Thymus (tissue), 11 donors: ENCODE data around the gene MAPK11. TPM values are rescaled to one million over a fixed set of nuclear protein-coding genes. Genes with fewer than 3 reads are reported as not detected.
A peak's percentile ranks its signal among the peaks of the same experiment; 100 is the strongest.

Experiments used
- DNase-seq, 9 donors: peaks; one replicate each; pipeline ENCODE4 v3.0.0-alpha.2; 2013; ENCODE audit warnings: low spot score in 9 of 9, low read depth in 6 of 9, missing footprints in 1 of 9
- H3K27ac ChIP-seq, 2 donors: one replicate each; pipeline ENCODE4 v1.5.1; 2013; ENCODE audit warnings: control low read depth in 1 of 2, low read depth in 1 of 2, low read length in 1 of 2, mild to moderate bottlenecking in 1 of 2, moderate library complexity in 1 of 2
- H3K27me3 ChIP-seq, 2 donors: one replicate each; pipeline ENCODE4 v1.5.1; 2013; ENCODE audit warnings: low read length in 1 of 2; ENCODE audit not compliant: control insufficient read depth in 2 of 2, insufficient read depth in 1 of 2
- H3K36me3 ChIP-seq, 2 donors: one replicate each; pipeline ENCODE4 v1.5.1; 2013; ENCODE audit warnings: low read length in 1 of 2, mild to moderate bottlenecking in 1 of 2, moderate library complexity in 1 of 2; ENCODE audit not compliant: control insufficient read depth in 2 of 2, insufficient read depth in 2 of 2
- H3K4me1 ChIP-seq, 2 donors: one replicate each; pipeline ENCODE4 v1.5.1; 2013; ENCODE audit warnings: low read length in 2 of 2; ENCODE audit not compliant: control insufficient read depth in 2 of 2, insufficient read depth in 2 of 2
- H3K4me3 ChIP-seq, 2 donors: one replicate each; pipeline ENCODE4 v1.5.1; 2013; ENCODE audit warnings: low read length in 2 of 2, control low read depth in 1 of 2, mild to moderate bottlenecking in 1 of 2
- H3K9me3 ChIP-seq, 2 donors: one replicate each; pipeline ENCODE4 v1.5.1; 2013; ENCODE audit warnings: low read length in 1 of 2, mild to moderate bottlenecking in 1 of 2; ENCODE audit not compliant: control insufficient read depth in 2 of 2, insufficient read depth in 1 of 2
- WGBS: extraction: QIAGEN DNeasy Blood & Tissue Kit; methylation state at CpG from one replicate; pipeline ENCODE4 v1.1.7; 2013; 5-methylcytosine and 5-hydroxymethylcytosine counted together
- polyA plus RNA-seq: library from polyadenylated mRNA; stranded (reverse); fragments of 200-250 nt; gene quantifications from one replicate; pipeline ENCODE4 v1.2.3, GENCODE V29; 2013
- total RNA-seq: library from RNA; stranded (reverse); fragments of 120-200 nt; gene quantifications from one replicate; pipeline ENCODE4 v1.2.4, GENCODE V29; 2013
- donor health status: healthy.

MAPK11 gene
- total and polyA plus RNA-seq, 2 donors = 3.7 to 17.7 TPM

GRCh38 chr22:50282361-50283155, 12.4 kb upstream of the MAPK11 start:
- DNase-seq = no peak
- H3K4me1 ChIP-seq = no peaks in the 10 kb centered on the region
- no peak overlapping the region for H3K27ac ChIP-seq
- H3K9me3 ChIP-seq = no peaks in the 10 kb centered on the region
- WGBS = 90% methylated on average over 45 of the region's 45 CpGs
- no peak overlapping the region for H3K4me3 ChIP-seq
- H3K36me3 ChIP-seq = no peaks in the 10 kb centered on the region
- no peaks in the 10 kb centered on the region for H3K27me3 ChIP-seq

DNA sequence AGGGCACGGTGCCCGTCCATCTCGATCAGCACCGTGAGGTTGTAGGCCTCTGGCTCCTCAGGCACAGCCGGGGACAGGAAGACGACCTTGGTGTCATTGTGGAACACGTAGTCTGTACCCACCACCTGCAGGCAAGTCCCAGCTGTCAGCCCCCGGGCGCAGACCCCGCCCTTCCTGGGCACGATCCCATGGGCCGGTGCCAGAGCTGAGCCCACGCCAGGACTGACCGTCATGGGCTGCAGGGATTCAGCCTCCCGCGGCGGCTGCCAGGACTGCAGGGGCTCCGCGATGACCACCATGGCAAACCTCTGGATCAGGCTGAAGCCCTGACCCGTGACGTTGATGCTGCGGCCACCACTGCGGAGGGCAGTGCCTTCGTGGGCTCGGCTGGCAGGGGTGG, 11.8 kb upstream of the MAPK11 start:
- 94% methylated on average over 25 of the region's 25 CpGs for WGBS
- no peak overlapping the region for H3K4me3 ChIP-seq
- H3K9me3 ChIP-seq = no peaks in the 10 kb centered on the region
- H3K27ac ChIP-seq = peak overlapping the region in 1 of 2 donors; percentile 9
- no peaks in the 10 kb centered on the region for H3K36me3 ChIP-seq
- no peaks in the 10 kb centered on the region for H3K27me3 ChIP-seq
- no peak for DNase-seq
- H3K4me1 ChIP-seq = no peaks in the 10 kb centered on the region

DNA sequence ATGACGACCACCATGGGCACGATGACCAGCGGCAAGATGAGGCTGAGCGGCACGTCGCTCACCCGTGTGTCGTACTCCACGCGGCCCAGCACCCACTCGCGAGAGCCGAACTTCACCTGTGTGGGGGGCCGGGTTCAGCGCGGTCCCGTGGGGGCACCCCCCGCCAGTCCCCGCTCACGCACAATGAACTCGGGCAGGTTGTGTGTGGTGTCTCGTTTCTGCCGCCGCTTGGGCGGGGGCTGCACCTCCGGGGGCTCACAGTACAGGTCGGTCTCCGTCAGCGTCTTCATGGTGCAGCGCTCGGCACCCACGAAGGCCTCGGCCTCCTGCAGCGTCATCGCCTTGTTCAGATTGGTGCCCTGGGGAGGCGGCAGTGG, 11.2 kb upstream of the MAPK11 start:
- DNase-seq = no peak
- no peak overlapping the region for H3K4me3 ChIP-seq
- no peaks in the 10 kb centered on the region for H3K27me3 ChIP-seq
- H3K27ac ChIP-seq = no peak overlapping the region
- WGBS = 95% methylated on average over 36 of the region's 36 CpGs
- H3K9me3 ChIP-seq = peaks cover 0 to 2% of the 10 kb centered on the region in 2 donors
- no peaks in the 10 kb centered on the region for H3K4me1 ChIP-seq
- H3K36me3 ChIP-seq = no peaks in the 10 kb centered on the region

- Histone ChIP-seq H3K27me3 (no peaks in the 10 kb centered on the region), H3K4me1 (no peaks in the 10 kb centered on the region), H3K9me3 (peaks cover under 1 to 8% of the 10 kb centered on the region in 2 donors), H3K36me3 (no peaks in the 10 kb centered on the region), H3K27ac (no peak overlapping the region), H3K4me3 (no peak overlapping the region)
- 97% methylated on average over 47 of the region's 47 CpGs for WGBS
- no peak for DNase-seq
Observed at GRCh38 chr22:50280708-50281383, 10.7 kb upstream of the MAPK11 start.

GRCh38 chr22:50280022-50280707, 10.0 kb upstream of the MAPK11 start:
- no peak overlapping the region for H3K4me3 ChIP-seq
- 96% methylated on average over 38 of the region's 38 CpGs for WGBS
- DNase-seq = no peak
- peaks cover 1 to 9% of the 10 kb centered on the region in 2 donors for H3K9me3 ChIP-seq
- H3K27me3 ChIP-seq = no peaks in the 10 kb centered on the region
- H3K27ac ChIP-seq = no peak overlapping the region
- H3K4me1 ChIP-seq = no peaks in the 10 kb centered on the region
- no peaks in the 10 kb centered on the region for H3K36me3 ChIP-seq

- no peaks in the 10 kb centered on the region for H3K4me1 ChIP-seq
- DNase-seq = no peak
- H3K27me3 ChIP-seq = peaks cover 0 to 3% of the 10 kb centered on the region in 2 donors
- H3K36me3 ChIP-seq = no peaks in the 10 kb centered on the region
- peaks cover 1 to 9% of the 10 kb centered on the region in 2 donors for H3K9me3 ChIP-seq
- no peak overlapping the region for H3K27ac ChIP-seq
- 96% methylated on average over 30 of the region's 30 CpGs for WGBS
- no peak overlapping the region for H3K4me3 ChIP-seq
Observed at GRCh38 chr22:50278956-50279619, 8.9 kb upstream of the MAPK11 start.

DNA sequence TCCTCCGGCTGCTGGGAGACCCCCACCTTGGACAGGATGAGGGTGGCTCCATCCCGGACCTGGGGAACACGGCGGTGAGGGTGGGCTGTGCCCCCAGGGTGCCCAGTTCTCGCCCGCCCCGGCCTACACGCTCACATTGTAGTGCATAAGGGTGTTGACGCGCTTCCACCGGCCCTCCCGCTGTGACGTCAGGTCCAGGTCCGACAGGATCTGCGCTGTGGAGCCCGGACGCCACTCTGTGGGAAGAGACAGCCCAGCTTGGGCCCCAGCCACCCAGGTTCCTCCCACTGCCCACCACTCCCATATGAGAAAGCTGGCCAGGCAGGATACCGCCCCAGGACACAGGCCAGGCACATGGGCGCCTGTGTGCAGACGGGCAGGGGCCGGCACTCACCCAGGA, 8.3 kb upstream of the MAPK11 start:
- H3K9me3 ChIP-seq = peaks cover 1 to 9% of the 10 kb centered on the region in 2 donors
- no peaks in the 10 kb centered on the region for H3K36me3 ChIP-seq
- H3K4me1 ChIP-seq = no peaks in the 10 kb centered on the region
- no peak for DNase-seq
- no peak overlapping the region for H3K27ac ChIP-seq
- H3K27me3 ChIP-seq = peaks cover 0 to 6% of the 10 kb centered on the region in 2 donors
- no peak overlapping the region for H3K4me3 ChIP-seq
- 97% methylated on average over 21 of the region's 21 CpGs for whole genome bisulfite sequencing

GRCh38 chr22:50277761-50278160, 7.6 kb upstream of the MAPK11 start:
- H3K27me3 ChIP-seq = peaks cover 3 to 9% of the 10 kb centered on the region in 2 donors
- H3K27ac ChIP-seq = no peak overlapping the region
- no peaks in the 10 kb centered on the region for H3K4me1 ChIP-seq
- peaks cover 1 to 9% of the 10 kb centered on the region in 2 donors for H3K9me3 ChIP-seq
- no peak overlapping the region for H3K4me3 ChIP-seq
- DNase-seq = no peak
- WGBS = 96% methylated on average over 25 of the region's 25 CpGs
- H3K36me3 ChIP-seq = no peaks in the 10 kb centered on the region
